Measurements from ENCODE around the gene OR2AK2.

The OR2AK2 gene

DNA sequence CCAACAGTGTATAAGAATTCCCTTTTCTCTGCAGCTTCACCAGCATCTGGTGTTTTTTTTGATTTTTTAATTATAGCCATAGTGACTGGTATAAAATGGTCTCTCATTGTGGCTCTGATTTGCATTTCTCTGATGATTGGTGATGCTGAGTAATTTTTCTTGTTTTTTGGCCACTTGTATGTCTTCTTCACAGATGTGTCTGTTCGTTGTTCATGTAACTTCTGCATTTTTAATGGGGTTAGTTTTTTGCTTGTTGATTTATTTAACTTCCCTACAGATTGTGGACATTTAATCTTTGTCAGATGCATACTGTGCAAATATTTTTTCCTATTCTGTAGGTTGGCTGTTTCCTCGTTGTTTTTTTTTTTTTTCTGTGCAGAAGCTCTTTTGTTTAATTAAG is 28.0 kb downstream of the OR2AK2 start:
- TF ChIP-seq ZBTB7A (IDR thresholded peaks at IDR 0.05; ENCODE audit: low read depth) (no peak), RAD21 (IDR thresholded peaks at IDR 0.05; ENCODE audit: low read depth) (no peak), NFIC (IDR thresholded peaks at IDR 0.05) (no peak), EP300 (IDR thresholded peaks at IDR 0.05; ENCODE audit: borderline replicate concordance) (no peak), CEBPB (IDR thresholded peaks at IDR 0.05) (no peak), TCF12 (IDR thresholded peaks at IDR 0.05; ENCODE audit: low read depth) (no peak), TEAD4 (IDR thresholded peaks at IDR 0.05) (no peak), FOXM1 (IDR thresholded peaks at IDR 0.05; ENCODE audit: borderline replicate concordance, low read depth) (no peak), YY1 (IDR thresholded peaks at IDR 0.05; ENCODE audit: low read depth) (no peak), CREB1 (IDR thresholded peaks at IDR 0.05; ENCODE audit: low read depth) (no peak), EGR1 (IDR thresholded peaks at IDR 0.05) (no peak), TAF1 (IDR thresholded peaks at IDR 0.05; ENCODE audit: low read depth) (no peak)
- TF ChIP-seq, protein P1, sequence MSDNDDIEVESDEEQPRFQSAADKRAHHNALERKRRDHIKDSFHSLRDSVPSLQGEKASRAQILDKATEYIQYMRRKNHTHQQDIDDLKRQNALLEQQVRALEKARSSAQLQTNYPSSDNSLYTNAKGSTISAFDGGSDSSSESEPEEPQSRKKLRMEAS (IDR thresholded peaks at IDR 0.05): no peak
- TF ChIP-seq, protein P2, sequence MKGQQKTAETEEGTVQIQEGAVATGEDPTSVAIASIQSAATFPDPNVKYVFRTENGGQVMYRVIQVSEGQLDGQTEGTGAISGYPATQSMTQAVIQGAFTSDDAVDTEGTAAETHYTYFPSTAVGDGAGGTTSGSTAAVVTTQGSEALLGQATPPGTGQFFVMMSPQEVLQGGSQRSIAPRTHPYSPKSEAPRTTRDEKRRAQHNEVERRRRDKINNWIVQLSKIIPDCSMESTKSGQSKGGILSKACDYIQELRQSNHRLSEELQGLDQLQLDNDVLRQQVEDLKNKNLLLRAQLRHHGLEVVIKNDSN (IDR thresholded peaks at IDR 0.05): no peak
- TF ChIP-seq, protein P3, sequence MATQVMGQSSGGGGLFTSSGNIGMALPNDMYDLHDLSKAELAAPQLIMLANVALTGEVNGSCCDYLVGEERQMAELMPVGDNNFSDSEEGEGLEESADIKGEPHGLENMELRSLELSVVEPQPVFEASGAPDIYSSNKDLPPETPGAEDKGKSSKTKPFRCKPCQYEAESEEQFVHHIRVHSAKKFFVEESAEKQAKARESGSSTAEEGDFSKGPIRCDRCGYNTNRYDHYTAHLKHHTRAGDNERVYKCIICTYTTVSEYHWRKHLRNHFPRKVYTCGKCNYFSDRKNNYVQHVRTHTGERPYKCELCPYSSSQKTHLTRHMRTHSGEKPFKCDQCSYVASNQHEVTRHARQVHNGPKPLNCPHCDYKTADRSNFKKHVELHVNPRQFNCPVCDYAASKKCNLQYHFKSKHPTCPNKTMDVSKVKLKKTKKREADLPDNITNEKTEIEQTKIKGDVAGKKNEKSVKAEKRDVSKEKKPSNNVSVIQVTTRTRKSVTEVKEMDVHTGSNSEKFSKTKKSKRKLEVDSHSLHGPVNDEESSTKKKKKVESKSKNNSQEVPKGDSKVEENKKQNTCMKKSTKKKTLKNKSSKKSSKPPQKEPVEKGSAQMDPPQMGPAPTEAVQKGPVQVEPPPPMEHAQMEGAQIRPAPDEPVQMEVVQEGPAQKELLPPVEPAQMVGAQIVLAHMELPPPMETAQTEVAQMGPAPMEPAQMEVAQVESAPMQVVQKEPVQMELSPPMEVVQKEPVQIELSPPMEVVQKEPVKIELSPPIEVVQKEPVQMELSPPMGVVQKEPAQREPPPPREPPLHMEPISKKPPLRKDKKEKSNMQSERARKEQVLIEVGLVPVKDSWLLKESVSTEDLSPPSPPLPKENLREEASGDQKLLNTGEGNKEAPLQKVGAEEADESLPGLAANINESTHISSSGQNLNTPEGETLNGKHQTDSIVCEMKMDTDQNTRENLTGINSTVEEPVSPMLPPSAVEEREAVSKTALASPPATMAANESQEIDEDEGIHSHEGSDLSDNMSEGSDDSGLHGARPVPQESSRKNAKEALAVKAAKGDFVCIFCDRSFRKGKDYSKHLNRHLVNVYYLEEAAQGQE (IDR thresholded peaks at IDR 0.05; ENCODE audit: low read depth): no peak

DNA sequence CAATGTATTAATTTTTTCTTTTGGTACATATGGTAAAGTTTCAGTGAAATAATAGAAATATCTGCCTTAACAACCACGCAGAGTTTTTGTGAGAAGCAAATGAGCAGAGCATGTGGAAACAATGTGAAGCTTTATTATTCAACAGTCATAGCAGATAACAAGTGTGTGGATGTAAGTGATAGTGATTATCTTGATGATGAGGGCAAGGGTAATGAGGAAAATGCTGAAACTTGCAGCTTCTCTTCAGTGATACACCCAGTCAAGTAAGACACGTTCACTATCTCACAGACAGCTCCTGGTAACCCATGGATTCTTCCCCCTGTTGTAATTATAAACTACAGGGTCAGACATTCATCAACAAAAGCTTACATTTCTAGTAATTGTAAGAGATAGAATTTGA is 33.8 kb downstream of the OR2AK2 start:
- no peak for TF ChIP-seq CREB1 (IDR thresholded peaks at IDR 0.05; ENCODE audit: low read depth)
- no peak for TF ChIP-seq TCF12 (IDR thresholded peaks at IDR 0.05; ENCODE audit: low read depth)
- no peak for TF ChIP-seq TAF1 (IDR thresholded peaks at IDR 0.05; ENCODE audit: low read depth)
- no peak for TF ChIP-seq EP300 (IDR thresholded peaks at IDR 0.05; ENCODE audit: borderline replicate concordance)
- TF ChIP-seq FOXM1 (IDR thresholded peaks at IDR 0.05; ENCODE audit: borderline replicate concordance, low read depth): no peak
- no peak for TF ChIP-seq TEAD4 (IDR thresholded peaks at IDR 0.05)
- TF ChIP-seq NFIC (IDR thresholded peaks at IDR 0.05): no peak
- no peak for TF ChIP-seq EGR1 (IDR thresholded peaks at IDR 0.05)
- TF ChIP-seq, protein P3 (IDR thresholded peaks at IDR 0.05; ENCODE audit: low read depth): no peak
- TF ChIP-seq RAD21 (IDR thresholded peaks at IDR 0.05; ENCODE audit: low read depth): no peak

DNA sequence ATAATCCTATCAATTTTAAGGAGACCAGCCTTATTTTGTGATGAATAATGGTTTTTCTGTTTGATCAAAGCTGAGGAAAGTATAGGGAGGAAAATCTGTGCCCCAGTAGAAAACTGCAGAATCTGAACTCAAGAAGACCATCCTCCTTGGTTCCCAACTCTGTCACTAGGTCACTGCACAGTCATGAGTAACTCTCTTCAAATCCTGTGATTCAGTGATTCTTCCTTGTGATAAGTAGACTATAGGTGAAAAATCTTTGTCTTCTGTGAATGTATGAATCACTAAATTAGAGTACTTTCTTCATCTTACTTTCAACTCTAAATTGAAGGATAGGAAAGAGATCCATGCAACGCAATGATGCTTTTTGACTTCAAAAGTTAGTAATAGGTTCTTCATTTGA is 35.1 kb downstream of the OR2AK2 start:
- TF ChIP-seq FOXM1 (IDR thresholded peaks at IDR 0.05; ENCODE audit: borderline replicate concordance, low read depth): no peak
- TF ChIP-seq TEAD4 (IDR thresholded peaks at IDR 0.05): no peak
- TF ChIP-seq ZBTB7A (IDR thresholded peaks at IDR 0.05; ENCODE audit: low read depth): no peak

DNA sequence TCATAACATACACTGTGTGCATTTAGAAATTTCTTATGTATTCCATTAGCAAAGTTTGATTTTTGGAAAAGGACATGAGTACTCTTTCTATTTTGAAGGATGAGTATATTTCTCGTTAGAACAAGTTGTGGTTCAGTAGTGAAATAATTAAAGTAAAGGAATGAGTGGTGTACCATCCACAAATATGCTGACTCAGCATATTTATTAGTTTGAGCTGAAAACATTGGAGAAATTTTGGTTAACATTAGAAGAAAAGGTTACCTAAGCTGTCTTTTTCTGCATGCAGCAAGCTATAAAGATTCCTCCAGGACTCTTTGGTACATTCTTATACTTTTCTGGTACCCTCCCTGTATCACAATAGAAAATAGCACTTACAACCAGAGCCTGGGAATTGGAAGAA is 42.7 kb downstream of the OR2AK2 start:
- no peak for TF ChIP-seq CREB1 (IDR thresholded peaks at IDR 0.05; ENCODE audit: low read depth)
- no peak for TF ChIP-seq ZBTB7A (IDR thresholded peaks at IDR 0.05; ENCODE audit: low read depth)

DNA sequence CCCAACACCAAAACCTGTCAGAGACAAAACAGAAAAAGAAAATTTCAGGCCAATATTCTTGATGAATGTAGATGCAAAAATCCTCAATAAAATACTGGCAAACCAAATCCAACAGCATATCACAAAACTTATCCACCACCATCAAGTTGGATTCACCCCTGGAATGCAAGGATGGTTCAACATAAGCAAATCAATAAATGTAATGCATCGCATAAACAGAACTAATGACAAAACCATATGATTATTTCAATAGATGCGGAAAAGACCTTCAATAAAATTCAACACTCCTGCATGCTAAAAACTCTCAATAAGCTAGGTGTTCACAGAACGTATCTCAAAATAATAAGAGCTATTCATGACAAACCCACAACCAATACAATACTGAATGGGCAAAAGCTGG is 44.6 kb downstream of the OR2AK2 start:
- TF ChIP-seq TAF1 (IDR thresholded peaks at IDR 0.05; ENCODE audit: low read depth): no peak
- no peak for TF ChIP-seq NFIC (IDR thresholded peaks at IDR 0.05)
- TF ChIP-seq, protein P1 (IDR thresholded peaks at IDR 0.05): no peak
- TF ChIP-seq FOXM1 (IDR thresholded peaks at IDR 0.05; ENCODE audit: borderline replicate concordance, low read depth): no peak
- TF ChIP-seq, protein P3 (IDR thresholded peaks at IDR 0.05; ENCODE audit: low read depth): no peak
- no peak for TF ChIP-seq TCF12 (IDR thresholded peaks at IDR 0.05; ENCODE audit: low read depth)
- TF ChIP-seq EGR1 (IDR thresholded peaks at IDR 0.05): no peak

DNA sequence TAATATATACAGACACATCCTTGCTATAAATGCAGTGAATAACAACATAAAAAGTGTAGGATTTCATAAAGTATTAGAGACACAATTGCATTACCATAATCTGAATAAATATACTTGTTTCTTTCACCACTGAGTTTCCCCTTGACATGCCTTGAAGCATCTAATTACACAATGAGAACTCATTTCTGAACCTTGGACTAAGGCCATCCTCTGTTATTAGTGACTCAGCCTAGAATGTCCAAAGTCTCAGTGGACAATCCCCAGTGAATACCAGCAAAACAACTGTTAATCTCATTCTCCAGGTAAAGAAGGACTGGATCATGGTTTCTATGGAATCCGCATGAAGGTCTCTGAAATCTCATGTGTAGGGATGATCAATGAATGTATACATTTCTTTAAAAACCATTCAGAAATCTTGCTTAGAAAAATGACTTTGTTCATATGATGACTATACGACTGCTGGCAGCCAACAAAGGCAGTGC is 48.2 kb downstream of the OR2AK2 start, which contains the start of gene OR2L5:
TSS of gene OR2L5 (plus strand) at position 432 of the 482 bp plus-strand sequence. CDS start 8,288 bp downstream, outside the sequence.
- TF ChIP-seq CEBPB (IDR thresholded peaks at IDR 0.05) (no peak), ZBTB7A (IDR thresholded peaks at IDR 0.05; ENCODE audit: low read depth) (no peak), CREB1 (IDR thresholded peaks at IDR 0.05; ENCODE audit: low read depth) (no peak), TAF1 (IDR thresholded peaks at IDR 0.05; ENCODE audit: low read depth) (no peak)
- TF ChIP-seq, protein P3 (IDR thresholded peaks at IDR 0.05; ENCODE audit: low read depth): no peak
- TF ChIP-seq, protein P1 (IDR thresholded peaks at IDR 0.05): no peak

Data from Ishikawa (cell line).